ENCODE measurements around the gene VASH1.

DNA sequence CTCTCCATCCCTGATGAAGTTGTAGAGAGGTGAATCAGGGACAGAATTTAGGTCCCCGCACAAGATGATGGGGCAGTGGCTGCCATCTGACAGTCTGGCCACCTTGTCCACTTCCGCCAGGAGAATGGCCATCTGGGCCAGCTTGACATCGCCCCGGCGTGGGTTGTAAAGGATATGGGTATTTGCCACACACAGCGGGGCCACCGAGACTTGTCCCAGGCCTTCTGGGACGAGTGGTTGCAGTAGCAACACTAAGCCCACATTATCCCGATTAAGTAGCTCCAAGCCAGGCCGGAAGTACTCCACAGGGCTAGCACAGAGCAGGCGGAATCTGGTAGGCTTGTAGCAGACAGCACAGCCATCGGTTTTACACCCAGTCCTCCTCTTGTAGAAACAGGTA is 45.2 kb downstream of the VASH1 start:
- no peak for TF ChIP-seq CTCF (IDR thresholded peaks at IDR 0.05; ENCODE audit: low read length)
- no peak for TF ChIP-seq EZH2 (IDR thresholded peaks at IDR 0.05; ENCODE audit: borderline replicate concordance, low read length)
